HG03378 (cell line): Measurements from ENCODE around the gene CYP26C1.

Experiments used
- ATAC-seq: cut with Tn5 transposase; IDR thresholded peaks from one replicate; pipeline ENCODE4 v1.9.1; 2021; ENCODE audit warnings: mild to moderate bottlenecking, moderate library complexity; ENCODE audit not compliant: unreplicated experiment

CYP26C1 gene, protein sequence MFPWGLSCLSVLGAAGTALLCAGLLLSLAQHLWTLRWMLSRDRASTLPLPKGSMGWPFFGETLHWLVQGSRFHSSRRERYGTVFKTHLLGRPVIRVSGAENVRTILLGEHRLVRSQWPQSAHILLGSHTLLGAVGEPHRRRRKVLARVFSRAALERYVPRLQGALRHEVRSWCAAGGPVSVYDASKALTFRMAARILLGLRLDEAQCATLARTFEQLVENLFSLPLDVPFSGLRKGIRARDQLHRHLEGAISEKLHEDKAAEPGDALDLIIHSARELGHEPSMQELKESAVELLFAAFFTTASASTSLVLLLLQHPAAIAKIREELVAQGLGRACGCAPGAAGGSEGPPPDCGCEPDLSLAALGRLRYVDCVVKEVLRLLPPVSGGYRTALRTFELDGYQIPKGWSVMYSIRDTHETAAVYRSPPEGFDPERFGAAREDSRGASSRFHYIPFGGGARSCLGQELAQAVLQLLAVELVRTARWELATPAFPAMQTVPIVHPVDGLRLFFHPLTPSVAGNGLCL

DNA sequence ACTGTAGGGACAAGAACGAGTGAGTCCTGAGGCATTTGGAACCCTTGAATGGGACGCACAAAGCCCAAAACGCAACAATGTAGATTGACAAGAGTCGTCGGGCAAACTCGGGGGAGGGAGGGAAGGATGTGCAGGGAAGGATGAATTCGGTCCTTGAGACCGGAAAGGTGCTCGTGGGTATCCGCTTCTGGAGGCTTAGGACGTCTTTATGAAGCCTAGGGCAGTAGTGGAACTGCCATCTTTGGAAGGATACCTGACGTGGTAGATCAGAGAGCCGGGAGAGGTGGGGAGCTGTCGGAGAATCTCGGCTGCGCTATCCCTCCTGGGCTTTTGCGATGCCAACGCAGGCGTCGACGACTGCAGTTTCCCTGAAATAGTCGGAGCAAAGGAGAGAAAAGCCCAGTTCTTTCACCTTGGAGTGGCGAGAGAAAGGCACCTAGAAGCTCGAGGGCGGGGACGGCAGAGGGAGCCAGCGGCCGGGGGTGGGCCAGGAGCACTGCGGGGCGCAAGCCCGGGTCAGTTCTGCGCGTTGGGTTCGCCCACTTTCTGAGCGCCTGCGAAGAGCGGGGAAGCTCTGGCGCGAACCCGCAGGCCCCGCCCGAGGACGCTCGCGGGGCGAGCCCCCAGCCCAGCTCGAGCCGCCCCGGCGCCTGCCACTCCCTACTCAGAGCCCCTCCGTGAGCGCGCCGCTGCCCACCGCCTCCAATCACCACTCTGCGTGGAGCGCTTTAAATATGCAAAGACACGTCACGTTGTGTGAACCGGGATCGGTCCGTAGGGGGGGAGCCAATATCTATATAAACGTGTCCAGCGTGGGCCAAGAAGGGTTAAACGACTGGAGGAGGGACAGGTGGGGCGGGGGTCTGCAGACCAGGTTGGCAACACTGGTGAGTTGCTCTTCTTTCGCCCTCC, at the start of gene CYP26C1:
TSS of gene CYP26C1 (plus strand) at position 824 of the 912 bp plus-strand sequence. CDS start 466 bp downstream, outside the sequence.
- no peak for ATAC-seq

DNA sequence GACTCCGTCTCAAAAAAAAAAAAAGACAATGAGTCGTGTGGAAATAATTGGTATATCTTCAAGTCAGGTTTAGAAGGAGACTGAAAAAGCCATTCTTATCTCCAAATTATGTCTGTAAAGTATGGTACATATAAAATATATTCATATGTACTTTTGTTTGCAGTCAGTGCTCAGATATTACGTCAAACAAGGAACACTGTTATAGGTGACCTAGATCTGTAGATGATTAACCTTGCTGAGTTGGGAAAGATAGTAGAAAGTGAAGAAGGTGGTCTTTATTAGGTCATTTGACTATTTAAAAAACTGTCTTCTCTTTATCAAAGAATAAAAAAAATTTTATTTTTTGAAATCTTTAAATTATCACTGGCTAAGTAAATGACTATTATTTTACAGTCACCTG, 44.9 kb upstream of the CYP26C1 start:
- no peak for ATAC-seq

DNA sequence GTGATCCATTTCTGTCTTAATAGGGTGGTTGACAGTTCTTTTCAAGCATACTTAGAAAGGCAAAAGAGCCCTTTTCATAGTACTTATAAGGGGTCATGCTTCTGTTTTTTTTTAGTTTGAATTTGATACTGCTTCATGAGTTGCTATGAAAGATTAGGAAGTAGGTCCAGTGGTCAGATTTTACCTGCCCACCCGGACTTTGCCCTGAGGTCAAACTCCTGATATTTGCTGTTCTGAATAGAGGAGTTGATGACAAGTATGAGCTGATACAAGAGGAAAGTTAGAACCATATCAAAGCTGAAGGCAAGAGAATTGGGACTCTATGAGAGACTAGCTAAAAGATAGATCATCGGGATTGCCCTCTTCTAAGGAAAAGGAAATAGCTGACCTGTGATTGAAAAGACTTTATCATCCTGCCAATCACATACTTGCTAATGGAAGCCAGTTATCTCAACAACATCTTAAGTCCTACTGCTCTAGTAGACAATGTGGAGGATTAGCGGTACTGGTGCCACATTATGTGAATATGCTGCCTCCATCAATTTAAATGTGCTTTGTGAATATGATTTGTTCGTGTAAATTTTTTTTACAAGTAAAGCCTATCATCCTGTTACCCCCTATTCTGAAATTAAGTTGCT, 37.5 kb upstream of the CYP26C1 start:
- ATAC-seq, result no peak

DNA sequence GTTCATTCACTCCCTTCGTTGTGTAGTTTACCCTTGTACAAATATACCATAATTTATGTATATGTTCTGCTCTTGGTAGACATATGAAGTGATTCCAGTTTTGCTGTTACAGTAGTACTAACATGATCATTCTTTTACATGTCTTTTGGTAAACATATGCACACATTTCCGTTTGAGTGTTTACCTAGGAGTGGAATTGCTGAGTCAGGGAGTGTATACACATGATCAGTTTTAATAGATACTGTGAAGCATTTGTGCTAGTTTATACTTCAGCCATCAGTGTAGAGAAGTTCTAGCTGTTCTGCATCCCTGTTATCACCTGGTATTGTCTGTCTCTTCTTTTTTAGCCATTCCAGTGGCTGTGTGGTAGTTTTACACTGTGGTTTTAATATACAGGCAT, 34.5 kb upstream of the CYP26C1 start:
- no peak for ATAC-seq

DNA sequence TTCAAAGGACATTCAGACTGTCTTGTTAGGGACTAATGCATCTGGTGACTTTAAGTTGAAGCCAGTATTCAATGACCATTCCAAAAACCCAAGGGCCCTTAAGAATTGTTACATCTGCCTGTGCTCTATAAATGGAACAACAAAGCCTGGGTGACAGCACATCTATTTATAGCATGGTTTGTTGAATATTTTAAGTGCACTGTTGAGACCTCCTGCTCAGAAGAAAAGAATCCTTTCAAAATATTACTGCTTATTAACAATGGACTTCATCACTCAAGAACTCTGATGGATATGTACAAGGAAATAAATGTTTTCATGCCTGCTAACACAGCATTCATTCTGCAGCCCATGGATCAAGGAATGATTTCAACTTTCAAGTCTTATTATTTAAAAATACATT, 33.1 kb upstream of the CYP26C1 start:
- no peak for ATAC-seq

DNA sequence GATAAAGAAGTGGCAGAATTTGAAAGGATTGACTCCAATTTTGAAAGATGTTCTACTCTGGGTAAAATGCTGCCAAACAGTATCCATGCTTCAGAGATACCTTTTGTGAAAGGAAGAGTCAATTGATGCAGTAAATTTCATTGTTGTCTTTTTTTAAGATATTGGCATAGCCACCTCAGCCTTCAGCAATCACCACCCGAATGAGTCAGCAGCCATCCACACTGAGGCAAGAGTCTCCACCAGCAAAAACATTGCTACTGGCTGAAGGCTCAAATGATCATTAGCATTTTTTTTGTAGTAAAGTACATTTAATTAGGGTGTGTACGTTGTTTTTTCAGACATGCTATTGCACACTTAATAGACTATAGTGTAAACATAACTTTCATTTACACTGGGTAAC, 31.7 kb upstream of the CYP26C1 start:
- no peak for ATAC-seq

DNA sequence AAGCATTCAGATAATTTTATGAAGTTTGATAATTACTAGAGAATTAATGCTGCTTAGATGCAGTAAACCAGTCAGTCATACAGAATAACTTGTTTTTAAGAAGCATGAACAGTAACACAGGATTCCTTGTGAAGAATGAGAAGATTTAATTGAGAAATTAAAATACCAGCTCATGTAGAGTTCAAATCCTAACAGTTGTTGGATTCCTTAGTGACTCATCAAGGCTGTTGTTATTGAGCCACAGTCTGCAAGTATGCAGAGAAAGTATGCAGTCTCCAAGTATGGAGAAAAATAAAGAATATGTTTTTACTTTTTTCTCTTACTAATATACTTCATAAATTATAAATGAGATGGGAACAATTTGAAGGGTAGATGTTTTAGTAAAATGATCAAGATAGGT, 30.2 kb upstream of the CYP26C1 start:
- no peak for ATAC-seq

DNA sequence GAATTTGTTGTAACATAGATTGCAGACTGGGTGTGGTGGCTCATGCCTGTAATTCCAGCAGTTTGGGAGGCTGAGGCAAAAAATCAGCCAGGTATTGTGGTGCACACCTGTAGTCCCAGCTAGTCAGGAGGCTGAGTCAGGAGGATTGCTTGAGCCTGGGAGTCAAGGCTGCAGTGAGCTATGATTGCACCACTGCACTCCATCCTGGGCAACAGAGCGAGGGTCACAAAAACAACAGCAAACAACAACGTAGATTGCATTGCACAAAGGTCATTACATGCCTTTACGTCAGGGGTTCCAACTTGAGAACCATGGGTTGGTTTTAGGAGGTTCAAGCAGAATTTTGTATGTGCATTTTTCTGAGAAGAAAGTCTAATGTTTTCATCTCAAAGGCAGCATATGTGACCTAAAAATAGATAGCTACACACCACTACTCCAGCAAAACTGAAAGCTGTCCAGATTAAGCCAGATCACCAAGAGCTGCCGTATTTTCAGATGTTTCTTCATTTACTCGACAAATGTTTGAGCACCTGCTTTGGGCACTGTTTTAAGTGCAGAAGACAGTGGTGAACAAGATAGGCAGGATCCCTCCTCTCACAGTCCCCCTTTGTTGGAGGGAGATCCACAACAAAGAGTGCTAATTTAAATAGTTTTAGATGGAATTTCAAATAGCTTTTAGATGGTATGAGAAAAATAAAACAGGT, 28.3 kb upstream of the CYP26C1 start:
- no peak for ATAC-seq

DNA sequence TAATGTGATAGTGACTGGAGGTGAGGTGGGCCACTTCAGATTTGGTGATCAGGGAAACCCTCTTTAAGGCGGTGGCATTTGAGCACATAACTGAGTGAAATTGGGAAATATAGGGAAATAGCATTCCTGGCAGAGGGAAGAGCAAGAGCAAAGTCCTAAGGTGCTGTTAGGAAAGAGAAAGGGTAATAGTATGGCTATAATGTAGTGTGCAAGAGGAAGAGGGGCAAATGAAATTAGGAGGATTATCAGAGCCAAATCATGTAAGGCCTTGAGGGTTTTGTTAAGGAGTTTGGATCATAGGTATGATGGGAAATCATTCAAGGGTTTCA, 27.8 kb upstream of the CYP26C1 start:
- no peak for ATAC-seq

DNA sequence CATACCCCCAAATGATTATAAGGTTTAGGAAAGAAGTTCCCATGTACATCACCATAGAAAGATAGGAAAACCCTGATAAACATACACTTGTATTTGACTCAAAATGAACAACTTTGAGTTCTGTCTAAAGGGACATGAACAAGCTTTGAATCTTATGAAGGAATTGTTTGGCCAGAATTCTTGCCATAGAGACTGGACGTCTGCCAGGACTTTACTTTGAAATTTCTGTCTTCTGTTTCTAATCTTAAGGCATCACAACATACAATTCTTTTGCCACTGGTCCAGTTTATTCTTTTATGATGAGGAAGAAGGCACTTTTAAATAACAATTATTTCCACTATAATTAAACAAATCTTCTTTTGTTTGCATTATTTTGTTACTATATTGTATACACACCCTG, 26.2 kb upstream of the CYP26C1 start:
- no peak for ATAC-seq

DNA sequence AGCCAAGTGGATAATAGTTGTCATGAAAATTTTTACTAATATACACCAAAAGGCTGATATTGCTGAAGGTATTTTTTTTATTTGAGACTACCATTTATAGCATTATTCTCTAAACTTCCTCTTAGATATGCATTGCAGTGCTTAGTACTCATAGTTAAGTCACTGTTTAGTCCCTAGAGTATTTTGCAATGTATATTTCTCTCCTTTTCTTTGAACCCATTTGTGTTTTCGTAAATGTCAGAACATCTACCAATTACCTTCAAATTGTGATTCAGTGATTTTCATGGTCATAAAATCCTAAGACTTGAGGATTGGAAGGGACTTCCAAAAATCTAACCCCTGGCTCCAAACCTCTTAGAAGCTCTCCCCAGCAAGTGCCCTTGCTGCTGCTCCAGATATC, 21.5 kb upstream of the CYP26C1 start:
- no peak for ATAC-seq

DNA sequence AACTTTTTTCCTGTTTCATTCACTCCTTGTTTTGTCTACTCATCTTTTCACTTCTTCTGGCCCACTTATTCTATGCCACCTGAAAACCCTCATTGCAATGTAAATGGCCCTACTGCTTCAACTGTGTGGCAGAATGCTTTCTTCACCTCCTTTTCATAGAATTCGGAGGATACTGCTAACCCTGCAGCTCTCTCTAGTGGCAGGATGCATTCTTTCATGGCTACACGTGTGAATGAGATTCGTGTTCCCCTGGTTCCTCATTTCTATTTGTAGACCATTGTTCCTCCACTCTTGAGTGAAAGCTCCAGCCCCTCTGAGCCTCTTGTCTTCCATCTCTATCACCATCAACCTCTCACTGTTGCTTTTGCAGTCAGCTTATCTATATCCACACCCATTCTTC, 20.9 kb upstream of the CYP26C1 start:
- ATAC-seq, result no peak

DNA sequence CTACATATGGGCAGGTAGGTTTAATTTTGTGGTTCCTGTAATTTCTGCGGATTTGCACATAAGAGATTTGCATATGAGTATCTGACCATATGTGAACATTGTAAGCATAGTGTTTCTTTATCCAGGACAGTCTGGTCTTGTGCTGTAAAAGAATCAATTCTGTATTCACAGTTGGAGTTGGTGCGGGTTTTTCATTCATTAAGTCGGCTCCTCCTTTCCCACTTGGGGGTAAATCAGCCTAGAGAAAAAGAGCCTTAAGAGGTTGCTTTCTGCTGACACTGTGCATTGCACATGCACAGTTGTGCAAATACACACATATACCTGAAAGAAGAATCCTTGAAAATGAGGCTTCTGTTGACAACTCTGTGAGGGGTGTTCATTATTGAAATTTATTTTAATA, 6.1 kb upstream of the CYP26C1 start:
- no peak for ATAC-seq

DNA sequence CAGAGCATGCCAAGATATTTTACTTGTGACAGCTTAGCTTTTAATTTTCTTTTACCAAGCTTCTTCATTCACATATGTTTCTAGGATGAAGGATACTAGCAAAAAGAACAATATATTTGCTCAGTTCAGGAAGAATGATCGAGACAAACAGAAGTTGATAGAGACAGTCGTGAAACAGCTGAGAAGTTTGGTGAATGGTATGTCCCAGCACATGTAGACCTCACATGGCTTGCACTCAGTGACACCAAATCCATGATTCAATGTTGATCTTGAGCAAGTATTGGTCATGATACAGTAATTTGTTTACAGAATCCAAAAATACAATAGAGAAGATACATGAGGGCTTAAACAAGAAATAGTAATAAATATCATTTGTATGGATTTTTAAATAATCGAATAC, 2.5 kb upstream of the CYP26C1 start:
- ATAC-seq, result no peak

DNA sequence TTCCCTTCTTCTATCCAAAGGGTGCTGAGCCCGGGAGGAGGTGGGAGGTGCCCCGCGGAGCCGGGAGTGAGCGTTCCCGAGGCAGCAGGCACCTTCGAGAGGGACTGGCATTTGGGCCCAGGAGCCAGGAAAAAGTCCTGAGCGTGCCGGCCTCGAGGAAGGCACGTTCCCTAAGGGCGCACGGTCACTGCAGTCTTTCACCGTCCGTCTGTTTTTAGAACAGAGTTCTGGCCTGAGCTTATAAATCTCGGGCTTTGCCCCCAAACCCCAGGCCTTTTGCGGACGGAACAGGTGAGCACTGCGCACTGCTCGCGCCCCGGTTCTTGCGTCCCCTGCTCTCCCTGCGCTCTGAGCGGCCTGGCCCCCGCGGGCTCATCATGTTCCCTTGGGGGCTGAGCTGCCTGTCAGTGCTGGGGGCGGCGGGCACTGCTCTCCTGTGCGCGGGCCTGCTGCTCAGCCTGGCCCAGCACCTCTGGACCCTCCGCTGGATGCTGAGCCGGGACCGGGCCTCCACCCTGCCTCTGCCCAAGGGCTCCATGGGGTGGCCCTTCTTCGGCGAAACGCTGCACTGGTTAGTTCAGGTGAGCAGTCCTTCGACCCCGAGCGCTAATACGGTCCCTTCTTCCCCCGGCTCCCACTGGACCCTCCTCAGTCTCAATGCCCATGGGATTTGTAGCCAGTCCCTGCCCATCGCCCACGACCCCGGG, 442 bp downstream of the CYP26C1 start:
- ATAC-seq, result no peak

DNA sequence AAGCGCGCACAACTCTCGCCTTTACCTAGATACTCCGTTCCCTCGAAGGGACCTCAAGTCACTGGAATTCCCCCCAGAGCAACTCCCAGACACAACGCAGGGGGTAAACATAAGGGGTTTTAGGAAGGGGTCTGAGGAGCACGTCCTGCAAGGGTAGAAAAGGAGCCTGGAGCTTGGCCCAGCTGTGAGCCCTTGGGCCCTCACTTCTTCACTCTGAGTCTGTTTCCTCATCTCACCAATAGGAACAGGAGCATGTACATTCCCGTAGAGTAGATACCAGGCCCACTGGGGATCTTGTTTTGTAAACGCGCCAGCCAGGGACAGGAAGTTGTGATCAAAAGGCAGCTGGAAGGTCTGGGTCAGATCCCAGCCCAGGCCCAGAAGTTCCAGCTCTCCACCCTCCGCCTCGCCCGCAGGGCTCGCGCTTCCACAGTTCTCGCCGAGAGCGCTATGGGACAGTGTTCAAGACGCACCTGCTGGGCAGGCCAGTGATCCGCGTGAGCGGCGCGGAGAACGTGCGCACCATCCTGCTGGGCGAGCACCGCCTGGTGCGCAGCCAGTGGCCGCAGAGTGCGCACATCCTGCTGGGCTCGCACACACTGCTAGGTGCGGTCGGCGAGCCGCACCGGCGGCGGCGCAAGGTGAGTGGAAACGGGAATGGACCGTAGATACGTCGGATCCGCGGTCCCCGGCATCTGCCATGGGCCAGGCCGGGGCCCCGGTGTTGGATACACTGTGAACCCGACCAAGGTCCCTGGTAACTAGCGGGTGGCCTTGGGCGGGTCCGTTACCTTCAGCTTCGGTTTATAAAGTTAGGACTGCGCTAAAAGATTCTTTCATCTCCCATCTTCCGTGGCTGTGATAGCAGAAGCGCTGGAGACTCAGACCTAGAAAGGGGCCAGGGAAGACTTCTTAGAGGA, 1.3 kb downstream of the CYP26C1 start:
- ATAC-seq, result no peak

DNA sequence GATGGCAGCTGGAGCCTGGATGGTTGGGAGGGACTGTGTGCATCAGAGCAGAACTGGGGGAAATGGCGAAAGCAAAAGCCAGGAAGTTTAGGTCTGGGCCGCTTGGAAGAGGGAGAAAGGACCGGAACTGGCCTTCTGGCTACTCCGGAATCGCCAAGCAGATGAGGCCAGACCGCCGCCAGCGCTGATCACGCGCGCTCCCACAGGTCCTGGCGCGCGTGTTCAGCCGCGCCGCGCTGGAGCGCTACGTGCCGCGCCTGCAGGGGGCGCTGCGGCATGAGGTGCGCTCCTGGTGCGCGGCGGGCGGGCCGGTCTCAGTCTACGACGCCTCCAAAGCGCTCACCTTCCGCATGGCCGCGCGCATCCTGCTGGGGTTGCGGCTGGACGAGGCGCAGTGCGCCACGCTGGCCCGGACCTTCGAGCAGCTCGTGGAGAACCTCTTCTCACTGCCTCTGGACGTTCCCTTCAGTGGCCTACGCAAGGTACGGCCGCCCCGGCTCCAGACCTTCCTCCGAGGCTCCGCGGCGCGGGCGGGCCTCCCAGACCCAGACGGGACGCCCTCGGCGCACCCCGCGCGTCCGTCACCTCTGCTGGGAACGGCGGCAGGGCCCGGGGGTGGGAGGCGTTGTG, 2.0 kb downstream of the CYP26C1 start:
- ATAC-seq, result no peak

DNA sequence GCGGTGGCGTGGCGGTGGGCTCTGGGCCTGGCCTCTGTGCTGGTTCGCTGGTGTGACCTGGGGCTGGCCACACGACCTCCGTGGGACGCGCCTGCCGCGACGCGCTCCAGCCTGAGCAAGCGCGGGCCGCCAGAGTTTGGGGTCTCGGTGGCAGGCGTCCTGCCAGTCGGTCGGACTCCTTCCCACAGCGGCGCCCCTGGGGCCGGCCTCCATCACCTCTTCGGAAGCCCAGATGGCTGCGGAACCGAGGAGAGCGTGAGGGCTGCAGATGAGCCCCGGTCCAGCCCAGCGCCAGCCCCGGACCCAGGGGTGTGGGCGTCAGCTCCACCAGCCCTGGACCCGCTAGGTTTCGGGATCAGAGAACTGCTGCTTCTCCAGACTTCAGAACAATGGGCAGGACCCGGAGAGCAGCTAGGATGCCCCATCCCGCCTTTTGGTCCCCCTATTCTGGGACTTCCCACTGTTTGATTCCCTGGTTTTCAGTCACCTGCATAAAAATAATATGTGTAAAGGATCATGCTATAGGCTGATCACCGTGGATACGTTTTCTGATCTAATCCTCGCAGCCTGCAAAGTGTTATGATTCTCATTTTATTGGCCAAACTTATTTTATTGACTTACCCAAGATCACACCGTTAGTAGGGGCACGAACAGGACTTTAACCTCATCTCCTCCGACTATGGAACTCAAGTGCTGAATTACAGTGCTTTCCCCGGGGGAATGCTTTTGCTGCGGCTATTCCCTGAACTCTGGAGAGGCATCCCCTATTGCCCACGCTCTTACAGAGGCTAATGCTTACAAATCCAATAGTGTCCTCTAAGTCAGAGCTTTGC, 2.8 kb downstream of the CYP26C1 start:
- no peak for ATAC-seq
